B cell (primary cell): Measurements from ENCODE around the gene MRPS34.

Experiments used
- EZH2 ChIP-seq: IDR thresholded peaks from 2 replicates; pipeline ENCODE4 v1.6.1; 2012; ENCODE audit warnings: borderline replicate concordance, low read depth, mild to moderate bottlenecking, moderate library complexity, low read length; ENCODE audit not compliant: insufficient read depth, poor library complexity, severe bottlenecking
- TF ChIP-seq, protein P1 (sequence below): fragments of 200-600 bp; IDR thresholded peaks from one replicate; pipeline ENCODE4 v1.8.0; 2022; ENCODE audit warnings: antibody characterized with exemption, mild to moderate bottlenecking

DNA sequence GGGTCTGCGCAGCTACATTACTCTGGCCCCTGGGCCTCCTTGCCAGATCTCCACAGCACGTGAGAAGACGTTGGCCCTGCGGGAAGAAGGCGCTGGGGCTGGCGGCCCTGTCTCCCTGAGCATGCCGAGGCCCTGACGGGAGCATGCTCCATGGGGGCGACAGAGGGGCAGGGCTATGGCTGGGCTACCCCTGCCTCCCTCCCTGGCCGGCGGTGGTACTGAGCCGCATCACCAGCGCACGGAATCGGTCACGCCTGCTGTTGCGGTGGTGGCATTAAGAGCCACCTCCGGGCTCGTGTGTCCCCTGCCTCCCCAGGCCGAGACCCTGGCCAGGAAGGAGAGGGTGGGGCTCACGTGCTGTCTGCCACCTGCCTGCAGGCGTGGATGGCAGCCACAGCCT is 38.8 kb downstream of the MRPS34 start:
- TF ChIP-seq, protein P1, sequence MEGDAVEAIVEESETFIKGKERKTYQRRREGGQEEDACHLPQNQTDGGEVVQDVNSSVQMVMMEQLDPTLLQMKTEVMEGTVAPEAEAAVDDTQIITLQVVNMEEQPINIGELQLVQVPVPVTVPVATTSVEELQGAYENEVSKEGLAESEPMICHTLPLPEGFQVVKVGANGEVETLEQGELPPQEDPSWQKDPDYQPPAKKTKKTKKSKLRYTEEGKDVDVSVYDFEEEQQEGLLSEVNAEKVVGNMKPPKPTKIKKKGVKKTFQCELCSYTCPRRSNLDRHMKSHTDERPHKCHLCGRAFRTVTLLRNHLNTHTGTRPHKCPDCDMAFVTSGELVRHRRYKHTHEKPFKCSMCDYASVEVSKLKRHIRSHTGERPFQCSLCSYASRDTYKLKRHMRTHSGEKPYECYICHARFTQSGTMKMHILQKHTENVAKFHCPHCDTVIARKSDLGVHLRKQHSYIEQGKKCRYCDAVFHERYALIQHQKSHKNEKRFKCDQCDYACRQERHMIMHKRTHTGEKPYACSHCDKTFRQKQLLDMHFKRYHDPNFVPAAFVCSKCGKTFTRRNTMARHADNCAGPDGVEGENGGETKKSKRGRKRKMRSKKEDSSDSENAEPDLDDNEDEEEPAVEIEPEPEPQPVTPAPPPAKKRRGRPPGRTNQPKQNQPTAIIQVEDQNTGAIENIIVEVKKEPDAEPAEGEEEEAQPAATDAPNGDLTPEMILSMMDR: no peak
- no peak for TF ChIP-seq EZH2
